ENCODE data around the gene PLEKHA7. TPM values are rescaled to one million over a fixed set of nuclear protein-coding genes. Genes with fewer than 3 reads are reported as not detected.

PLEKHA7 gene
- total and polyA plus RNA-seq, 2 experiments from 2014 or later = 40.8 to 167 TPM

DNA sequence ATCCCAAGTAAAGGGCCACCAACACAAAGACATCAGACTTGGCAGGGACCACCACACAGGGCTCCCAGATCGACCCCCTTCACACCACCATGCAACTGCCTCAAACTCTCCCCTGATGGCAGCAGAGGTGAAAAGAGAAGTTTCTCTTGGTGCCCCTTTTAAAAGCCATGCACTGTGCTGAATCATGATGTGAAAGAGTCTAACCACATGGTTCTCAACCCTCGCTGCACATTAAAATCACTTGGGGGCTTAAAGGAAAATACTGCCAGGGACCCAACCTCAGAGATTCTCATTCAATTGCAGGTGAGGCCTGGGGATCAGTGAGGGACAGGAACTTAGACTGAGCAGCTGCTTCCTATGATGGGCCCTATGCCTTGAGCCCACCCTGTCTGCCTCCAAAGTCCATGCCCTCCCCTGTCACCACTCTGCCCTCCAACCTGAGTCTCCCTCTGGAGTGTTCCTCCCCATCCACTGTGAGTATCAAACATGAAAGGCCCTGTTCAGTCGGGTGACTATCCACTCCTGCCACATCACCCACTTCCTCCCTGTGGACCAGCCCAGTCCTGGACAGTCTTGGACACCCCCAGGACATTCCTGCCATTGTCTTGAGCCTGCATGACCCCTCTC is 40.8 kb downstream of the PLEKHA7 start:
- TF ChIP-seq, protein P1, sequence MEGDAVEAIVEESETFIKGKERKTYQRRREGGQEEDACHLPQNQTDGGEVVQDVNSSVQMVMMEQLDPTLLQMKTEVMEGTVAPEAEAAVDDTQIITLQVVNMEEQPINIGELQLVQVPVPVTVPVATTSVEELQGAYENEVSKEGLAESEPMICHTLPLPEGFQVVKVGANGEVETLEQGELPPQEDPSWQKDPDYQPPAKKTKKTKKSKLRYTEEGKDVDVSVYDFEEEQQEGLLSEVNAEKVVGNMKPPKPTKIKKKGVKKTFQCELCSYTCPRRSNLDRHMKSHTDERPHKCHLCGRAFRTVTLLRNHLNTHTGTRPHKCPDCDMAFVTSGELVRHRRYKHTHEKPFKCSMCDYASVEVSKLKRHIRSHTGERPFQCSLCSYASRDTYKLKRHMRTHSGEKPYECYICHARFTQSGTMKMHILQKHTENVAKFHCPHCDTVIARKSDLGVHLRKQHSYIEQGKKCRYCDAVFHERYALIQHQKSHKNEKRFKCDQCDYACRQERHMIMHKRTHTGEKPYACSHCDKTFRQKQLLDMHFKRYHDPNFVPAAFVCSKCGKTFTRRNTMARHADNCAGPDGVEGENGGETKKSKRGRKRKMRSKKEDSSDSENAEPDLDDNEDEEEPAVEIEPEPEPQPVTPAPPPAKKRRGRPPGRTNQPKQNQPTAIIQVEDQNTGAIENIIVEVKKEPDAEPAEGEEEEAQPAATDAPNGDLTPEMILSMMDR (IDR thresholded peaks at IDR 0.05; ENCODE audit: low read depth, low read length) = no peak
- H3K36me3 ChIP-seq = no peaks in the 10 kb centered on the region
- H3K4me3 ChIP-seq = no peak overlapping the region
- H3K4me1 ChIP-seq (ENCODE audit: low read depth) = peaks cover 11% of the 10 kb centered on the region
- H3K9me3 ChIP-seq (ENCODE audit: low read depth) = no peaks in the 10 kb centered on the region
- no peak for DNase-seq (ENCODE audit: low read depth in 1 of 2, low spot score in 1 of 2)
- H3K27me3 ChIP-seq = no peaks in the 10 kb centered on the region
- no peak overlapping the region for H3K27ac ChIP-seq

DNA sequence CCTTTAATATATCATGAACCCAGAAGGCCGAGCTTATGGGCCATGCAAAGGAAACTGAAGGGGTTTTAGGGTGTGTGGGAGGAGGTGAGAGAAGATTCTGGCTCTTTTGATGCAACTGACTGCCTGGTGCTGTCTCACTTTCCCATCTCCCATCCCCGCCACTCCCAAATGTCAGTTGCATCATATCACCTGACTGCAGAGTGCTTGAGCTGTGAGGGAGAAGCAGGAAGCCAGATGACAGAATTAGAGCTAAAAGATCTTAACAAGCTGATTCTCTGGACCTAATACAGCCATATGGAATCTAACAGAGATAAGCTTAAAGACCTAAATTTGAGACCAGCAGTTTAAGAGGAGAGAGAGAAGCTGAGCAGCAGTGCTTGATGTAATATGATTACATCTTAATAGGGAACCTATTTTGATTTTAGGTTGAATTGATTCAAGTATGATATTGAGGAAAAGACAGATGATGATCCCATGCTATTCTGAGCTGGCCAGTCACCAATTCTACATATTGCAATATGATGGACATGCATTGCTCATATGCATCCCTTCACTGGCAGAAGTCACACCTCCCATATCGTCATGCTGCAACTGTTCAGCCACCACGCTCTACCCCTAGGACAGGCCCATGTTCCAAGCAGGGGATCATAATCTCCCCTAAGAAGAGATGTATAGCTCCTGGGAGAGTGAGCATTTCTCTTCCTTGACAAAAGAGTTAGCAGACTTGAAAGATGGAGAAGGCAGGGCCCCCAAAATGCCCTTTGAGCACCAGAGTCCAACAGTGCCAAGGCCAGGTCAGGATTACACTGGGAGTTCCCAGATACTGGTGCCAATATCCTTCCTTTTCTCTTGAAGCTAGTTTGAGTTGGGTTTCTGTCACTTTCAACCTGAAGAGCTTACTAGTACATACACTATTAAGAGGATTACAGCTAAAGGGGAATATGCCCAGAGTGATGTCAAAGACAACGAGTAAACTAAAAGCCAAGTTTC is 44.9 kb downstream of the PLEKHA7 start:
- TF ChIP-seq, protein P1 (IDR thresholded peaks at IDR 0.05; ENCODE audit: low read depth, low read length) = no peak
- Histone ChIP-seq H3K4me3 (no peak overlapping the region), H3K36me3 (no peaks in the 10 kb centered on the region), H3K27ac (no peak overlapping the region), H3K9me3 (ENCODE audit: low read depth) (no peaks in the 10 kb centered on the region), H3K4me1 (ENCODE audit: low read depth) (peaks cover 6% of the 10 kb centered on the region), H3K27me3 (no peaks in the 10 kb centered on the region)
- no peak for DNase-seq (ENCODE audit: low read depth in 1 of 2, low spot score in 1 of 2)

- H3K27ac ChIP-seq = no peak overlapping the region
- no peak for DNase-seq (ENCODE audit: low read depth in 1 of 2, low spot score in 1 of 2)
- no peak overlapping the region for H3K4me3 ChIP-seq
- no peaks in the 10 kb centered on the region for H3K27me3 ChIP-seq
- TF ChIP-seq, protein P1 (IDR thresholded peaks at IDR 0.05; ENCODE audit: low read depth, low read length) = no peak
- no peaks in the 10 kb centered on the region for H3K9me3 ChIP-seq (ENCODE audit: low read depth)
- H3K4me1 ChIP-seq (ENCODE audit: low read depth) = peaks cover 6% of the 10 kb centered on the region
- H3K36me3 ChIP-seq = no peaks in the 10 kb centered on the region
Observed at GRCh38 chr11:16968196-16968595, 46.0 kb downstream of the PLEKHA7 start.

- Histone ChIP-seq H3K36me3 (no peaks in the 10 kb centered on the region), H3K9me3 (ENCODE audit: low read depth) (no peaks in the 10 kb centered on the region), H3K27me3 (no peaks in the 10 kb centered on the region), H3K4me1 (ENCODE audit: low read depth) (peaks cover 6% of the 10 kb centered on the region), H3K4me3 (no peak overlapping the region), H3K27ac (no peak overlapping the region)
- DNase-seq (ENCODE audit: low read depth in 1 of 2, low spot score in 1 of 2) = no peak
- TF ChIP-seq, protein P1 (IDR thresholded peaks at IDR 0.05; ENCODE audit: low read depth, low read length) = no peak
Observed at GRCh38 chr11:16966930-16967671, 47.1 kb downstream of the PLEKHA7 start.

DNA sequence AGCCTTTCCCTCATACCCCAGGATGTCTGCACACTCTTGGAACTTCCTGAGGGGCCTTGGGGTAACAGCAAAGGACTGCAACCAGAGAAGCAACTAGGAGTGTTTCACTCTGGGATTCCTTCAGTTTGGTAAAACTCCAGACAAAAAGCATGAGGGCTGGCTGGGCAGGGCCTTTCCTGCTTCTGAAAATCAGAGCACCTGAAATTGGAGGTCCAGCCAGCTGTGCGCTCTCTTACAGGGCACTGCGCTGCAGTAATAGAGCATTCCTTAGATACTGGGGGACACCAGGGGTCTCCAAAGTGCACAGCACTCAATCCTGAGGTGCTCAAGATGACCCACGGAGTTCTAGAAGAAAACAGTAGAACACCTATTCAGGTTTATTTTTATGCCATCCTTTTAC is 49.7 kb downstream of the PLEKHA7 start:
- Histone ChIP-seq H3K36me3 (no peaks in the 10 kb centered on the region), H3K4me3 (no peak overlapping the region), H3K27me3 (no peaks in the 10 kb centered on the region), H3K4me1 (ENCODE audit: low read depth) (peaks cover 8% of the 10 kb centered on the region), H3K9me3 (ENCODE audit: low read depth) (no peaks in the 10 kb centered on the region), H3K27ac (no peak overlapping the region)
- TF ChIP-seq, protein P1 (IDR thresholded peaks at IDR 0.05; ENCODE audit: low read depth, low read length) = no peak
- DNase-seq (ENCODE audit: low read depth in 1 of 2, low spot score in 1 of 2) = no peak

Measured in cardiac muscle cell (in vitro differentiated cells and primary cell).